ENCODE results near the gene ZNF766. TPM values are rescaled to one million over a fixed set of nuclear protein-coding genes. Genes with fewer than 3 reads are reported as not detected.

Gene ZNF766
- total and polyA plus RNA-seq, 9 of the 15 experiments (the other 6 are each of a cell fraction or from before 2014, with no cell fraction given), result 6.7 to 23.0 (median 11.2) TPM

- FAIRE-seq (no peak), ATAC-seq (no peak)
- intact Hi-C loops (cut with micrococcal nuclease), result no loop called here
Measured at GRCh38 chr19:52234406-52234805, 35.0 kb upstream of the ZNF766 start.

More at GRCh38 chr19:52234406-52234805, 35.0 kb upstream of the ZNF766 start:
- Histone ChIP-seq H3K9me1 (ENCODE audit: control insufficient read depth, insufficient read depth, low read length) (no peaks in the 10 kb centered on the region), H3K79me2 (ENCODE audit: control insufficient read depth, insufficient read depth, low read length) (no peaks in the 10 kb centered on the region), H3K27ac (ENCODE audit: extremely low read depth, low read depth, low read length) (no peak overlapping the region), H3K4me2 (ENCODE audit: insufficient read depth, low read length) (no peak overlapping the region), H3K9ac (ENCODE audit: insufficient read depth in 1 of 2, low read depth in 2 of 2, low read length in 2 of 2) (no peak overlapping the region), H3K4me1 (replicated peaks in 1 of 2; ENCODE audit: control insufficient read depth in 2 of 2, insufficient read depth in 2 of 2, low read length in 2 of 2) (no peaks in the 10 kb centered on the region), H3K36me3 (ENCODE audit: control insufficient read depth, insufficient read depth, low read length) (no peaks in the 10 kb centered on the region), H3K4me3 (no peak overlapping the region), H4K20me1 (replicated peaks; ENCODE audit: control insufficient read depth, insufficient read depth, low read length) (no peaks in the 10 kb centered on the region), H3K9me3 (replicated peaks; ENCODE audit: control insufficient read depth, insufficient read depth, low read depth, low read length) (0 out of 2 replicates have a peak, but pooled peaks cover 2% of the 10 kb centered on the region), H3K27me3 (ENCODE audit: control insufficient read depth in 2 of 2, insufficient read depth in 2 of 2, low read length in 2 of 2) (no peaks in the 10 kb centered on the region), H2AFZ (ENCODE audit: low read depth, low read length) (no peak overlapping the region)
- ChIA-PET CTCF (ENCODE audit: low intra/inter-chr PET ratio) (interaction anchor here (0.6 kb wide), 1 partner anchor 410 kb away, joined by 3 read pairs; no protein-coding TSS in a partner anchor), POLR2A (interaction anchor here (0.5 to 0.6 kb wide), 2 partner anchors 426 to 491 kb away, joined by 3 read pairs; no protein-coding TSS in a partner anchor)
- no TSS peak for BruUV-seq (replicated peaks)
- 2% methylated on average over 2 of the region's 2 CpGs for WGBS (ENCODE audit: insufficient coverage, low coverage, missing lambda C conversion rate)
- DNase-seq (ENCODE audit: extremely low read depth in 1 of 4, low spot score in 3 of 4), result no peak
- in situ Hi-C loops (cut with MboI), result no loop called here
- TF ChIP-seq TCF7L2 (IDR thresholded peaks at IDR 0.05; ENCODE audit: low read depth, low read length) (no peak), ZNF512 (tag; IDR thresholded peaks at IDR 0.05) (no peak), ZBTB17 (CRISPR knock-in tag; IDR thresholded peaks at IDR 0.05) (no peak)
